Measurements from ENCODE around the gene TEN1. TPM values are rescaled to one million over a fixed set of nuclear protein-coding genes. Genes with fewer than 3 reads are reported as not detected.

Gene TEN1
- total and polyA plus RNA-seq, 2 of the 4 experiments (the other 2 are of a cell fraction), result 14.7 to 17.9 TPM

- Histone ChIP-seq H3K79me1 (ENCODE audit: low read depth in 1 of 2, low read length in 2 of 2) (peaks cover 5 to 9% of the 10 kb centered on the region in 2 experiments; a peak in 2 of 4 replicates), H3K4me1 (ENCODE audit: control insufficient read depth, insufficient read depth, low read length) (peaks cover 3% of the 10 kb centered on the region; the same call in 1 of the 2 replicates), H4K20me1 (ENCODE audit: insufficient read depth, low read length) (no peaks in the 10 kb centered on the region), H2AK9ac (replicated peaks; ENCODE audit: low read depth, low read length, poor library complexity) (no peak overlapping the region), H2AK5ac (ENCODE audit: low read depth, low read length) (no peak overlapping the region), H3K23ac (ENCODE audit: low read depth, low read length) (no peak overlapping the region), H3K4ac (ENCODE audit: low read depth, low read length) (no peak overlapping the region), H4K5ac (ENCODE audit: low read depth, low read length) (no peak overlapping the region), H2AFZ (replicated peaks; ENCODE audit: low read length, poor library complexity) (no peak overlapping the region), H3K9me3 (ENCODE audit: control insufficient read depth, insufficient read depth, low read length) (no peaks in the 10 kb centered on the region), H3K9me1 (ENCODE audit: insufficient read depth, low read length) (peaks cover 5% of the 10 kb centered on the region; the same call in 1 of the 2 replicates), H2BK5ac (ENCODE audit: low read depth, low read length, poor library complexity, severe bottlenecking) (no peak overlapping the region), H2BK120ac (ENCODE audit: low read depth, low read length) (no peak overlapping the region), H4K91ac (ENCODE audit: insufficient read depth, low read depth, low read length) (no peak overlapping the region), H3K27ac (ENCODE audit: insufficient read depth, low read length) (no peak overlapping the region), H4K8ac (ENCODE audit: low read depth in 2 of 2, low read length in 2 of 2) (no peak overlapping the region), H3K36me3 (ENCODE audit: control insufficient read depth, insufficient read depth, low read length) (peaks cover 8% of the 10 kb centered on the region), H3K9ac (ENCODE audit: low read depth, low read length) (no peak overlapping the region), H3K14ac (replicated peaks; ENCODE audit: low read depth, low read length) (no peak overlapping the region), H3K56ac (ENCODE audit: extremely low read depth, insufficient read depth, low read length) (no peak overlapping the region), H3K4me2 (ENCODE audit: low read depth, low read length) (no peak overlapping the region), H3K18ac (ENCODE audit: low read depth, low read length) (no peak overlapping the region), H3K27me3 (ENCODE audit: control insufficient read depth, insufficient read depth, low read length) (no peaks in the 10 kb centered on the region), H2BK15ac (ENCODE audit: low read depth, low read length) (no peak overlapping the region), H3K4me3 (ENCODE audit: insufficient read depth, low read depth, low read length) (no peak overlapping the region), H2BK20ac (ENCODE audit: low read depth, low read length) (no peak overlapping the region)
- CTCF ChIA-PET, result interaction anchor here (0.7 kb wide), 1 partner anchor 93 kb away, joined by 4 read pairs; no protein-coding TSS in a partner anchor
- WGBS, 2 experiments (ENCODE audit: extremely low coverage in 2 of 2, insufficient read length in 1 of 2), result no CpG with 5 or more reads among the region's 4 CpGs
- intact Hi-C loops (cut with micrococcal nuclease) (loop anchor here (5.0 kb wide), 1 partner anchor 35 kb away; no protein-coding TSS in a partner anchor), in situ Hi-C loops (cut with MboI; ENCODE audit: low sequenced_read_pairs) (no loop called here), dilution Hi-C loops (cut with HindIII; ENCODE audit: low sequenced_read_pairs, unreplicated experiment) (no loop called here)
- ATAC-seq (ENCODE audit: low read depth) (no peak), DNase-seq (no peak)
- POLR2A ChIA-PET (ENCODE audit: unreplicated experiment), result no interaction called here
- TF ChIP-seq USF2 (IDR thresholded peaks at IDR 0.05; ENCODE audit: low read depth, low read length) (no peak), BHLHE40 (IDR thresholded peaks at IDR 0.05; ENCODE audit: low read depth, low read length) (no peak), RFX5 (IDR thresholded peaks at IDR 0.05; ENCODE audit: low read depth, low read length) (no peak), MXI1 (IDR thresholded peaks at IDR 0.05; ENCODE audit: borderline replicate concordance, low read depth, low read length) (no peak), CTCF (conservative IDR thresholded peaks at IDR 0.05; ENCODE audit: low read depth, low read length) (no peak), MAFK (IDR thresholded peaks at IDR 0.05; ENCODE audit: low read depth, low read length) (no peak), SMC3 (IDR thresholded peaks at IDR 0.05; ENCODE audit: low read depth, low read length) (no peak), CEBPB (IDR thresholded peaks at IDR 0.05; ENCODE audit: low read depth, low read length) (no peak), ELK1 (IDR thresholded peaks at IDR 0.05; ENCODE audit: borderline replicate concordance, low read depth, low read length) (no peak)
- BruUV-seq (replicated peaks), result no TSS peak
These were observed 36.6 kb upstream of the TEN1 start for GRCh38 chr17:75942473-75942872.
